K562 treated with DMSO at 1 percent for 48 hours (cell line): ENCODE data around the gene UBP1. TPM values are rescaled to one million over a fixed set of nuclear protein-coding genes. Genes with fewer than 3 reads are reported as not detected.

ENCODE experiments used
- total RNA-seq: library from RNA; unstranded; fragments of 300-600 nt; gene quantifications from 2 replicates; pipeline ENCODE4 v1.2.3, GENCODE V29; 2022; ENCODE audit warnings: low replicate concordance; ENCODE audit errors: extremely low read depth

Gene UBP1, protein sequence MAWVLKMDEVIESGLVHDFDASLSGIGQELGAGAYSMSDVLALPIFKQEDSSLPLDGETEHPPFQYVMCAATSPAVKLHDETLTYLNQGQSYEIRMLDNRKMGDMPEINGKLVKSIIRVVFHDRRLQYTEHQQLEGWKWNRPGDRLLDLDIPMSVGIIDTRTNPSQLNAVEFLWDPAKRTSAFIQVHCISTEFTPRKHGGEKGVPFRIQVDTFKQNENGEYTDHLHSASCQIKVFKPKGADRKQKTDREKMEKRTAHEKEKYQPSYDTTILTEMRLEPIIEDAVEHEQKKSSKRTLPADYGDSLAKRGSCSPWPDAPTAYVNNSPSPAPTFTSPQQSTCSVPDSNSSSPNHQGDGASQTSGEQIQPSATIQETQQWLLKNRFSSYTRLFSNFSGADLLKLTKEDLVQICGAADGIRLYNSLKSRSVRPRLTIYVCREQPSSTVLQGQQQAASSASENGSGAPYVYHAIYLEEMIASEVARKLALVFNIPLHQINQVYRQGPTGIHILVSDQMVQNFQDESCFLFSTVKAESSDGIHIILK
- not detected in 2 replicates for total RNA-seq

DNA sequence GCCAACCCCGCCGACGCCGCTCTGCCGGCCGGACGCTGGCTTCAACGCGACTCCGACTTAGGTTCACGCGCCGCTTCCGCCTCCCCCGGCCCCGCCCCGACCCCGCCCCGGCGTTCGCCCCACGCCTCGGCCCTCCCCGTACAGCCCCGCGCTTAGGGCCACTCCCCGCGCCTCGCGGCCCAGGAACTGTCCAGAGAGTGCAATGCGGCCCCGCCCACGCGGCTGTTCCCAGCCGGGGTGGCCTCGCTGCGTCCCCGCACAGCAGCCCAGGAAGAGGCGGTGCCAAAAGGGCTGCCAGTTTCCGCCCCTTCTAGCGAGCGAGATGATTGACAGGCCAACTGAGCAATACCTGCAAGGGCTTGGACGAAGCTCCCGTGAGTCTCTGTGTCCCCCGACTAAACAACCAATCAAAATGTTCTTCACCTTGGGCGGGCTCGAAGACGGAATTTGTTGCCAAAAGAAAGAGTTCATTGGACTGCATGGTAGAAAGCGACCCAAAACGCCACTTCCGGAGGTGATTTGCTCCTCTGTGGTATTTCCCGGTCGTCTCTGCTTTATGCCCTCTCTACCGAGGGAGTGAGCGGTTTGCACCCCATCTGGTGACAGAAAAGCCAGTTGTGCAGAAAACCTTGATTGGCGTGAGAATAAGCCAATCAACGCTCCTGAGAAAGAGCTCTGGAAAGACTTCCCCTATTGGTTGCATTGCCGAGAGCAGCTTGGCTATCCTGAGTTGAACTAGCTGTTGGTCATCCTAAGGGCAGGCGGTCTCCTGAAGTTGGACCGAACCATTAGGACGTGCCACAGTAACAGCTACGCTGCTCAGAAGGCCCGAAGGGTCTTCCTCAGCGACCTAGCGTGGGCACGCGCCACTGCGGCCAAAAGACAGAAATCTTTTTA is at the start of gene UBP1:
UBP1 (minus strand) TSS at position 78 of the 897 bp plus-strand sequence. CDS start 557 bp downstream, outside the sequence.

Other genes with a start within 250 kb of the UBP1 start
- not detected in 2 replicates for gene SUSD5, start 221.6 kb downstream of the UBP1 start, total RNA-seq
- not detected in 2 replicates for gene FBXL2, start 163.0 kb downstream of the UBP1 start, total RNA-seq